Skin of body (tissue), 2 donors: ENCODE data around the gene IL10. TPM values are rescaled to one million over a fixed set of nuclear protein-coding genes. Genes with fewer than 3 reads are reported as not detected.

Experiments used
- DNase-seq: peaks from one replicate; lab custom pipeline; 2025; lab: John Stamatoyannopoulos, UW
- total RNA-seq: library from RNA; depleted of rRNA; stranded (reverse); fragments of >200 nt; gene quantifications from one replicate; pipeline ENCODE4 v1.2.3, GENCODE V29; 2014

Gene IL10
- 1.4 TPM for total RNA-seq

DNA sequence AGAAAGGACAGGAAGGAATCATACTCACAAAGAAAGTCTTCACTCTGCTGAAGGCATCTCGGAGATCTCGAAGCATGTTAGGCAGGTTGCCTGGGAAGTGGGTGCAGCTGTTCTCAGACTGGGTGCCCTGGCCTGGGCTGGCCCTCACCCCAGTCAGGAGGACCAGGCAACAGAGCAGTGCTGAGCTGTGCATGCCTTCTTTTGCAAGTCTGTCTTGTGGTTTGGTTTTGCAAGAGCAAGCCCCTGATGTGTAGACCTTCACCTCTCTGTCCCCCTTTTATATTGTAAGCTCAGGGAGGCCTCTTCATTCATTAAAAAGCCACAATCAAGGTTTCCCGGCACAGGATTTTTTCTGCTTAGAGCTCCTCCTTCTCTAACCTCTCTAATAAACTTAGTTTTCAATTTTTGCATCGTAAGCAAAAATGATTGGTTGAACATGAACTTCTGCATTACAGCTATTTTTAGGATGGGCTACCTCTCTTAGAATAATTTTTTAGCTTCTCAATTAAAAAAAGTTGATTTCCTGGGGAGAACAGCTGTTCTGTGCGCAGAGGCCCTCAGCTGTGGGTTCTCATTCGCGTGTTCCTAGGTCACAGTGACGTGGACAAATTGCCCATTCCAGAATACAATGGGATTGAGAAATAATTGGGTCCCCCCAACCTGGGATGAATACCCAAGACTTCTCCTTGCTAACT is at the start of gene IL10:
TSS of gene IL10 (minus strand) at position 252 of the 695 bp plus-strand sequence. CDS start at position 193, 59 bp downstream.
- DNase-seq = no peak

DNA sequence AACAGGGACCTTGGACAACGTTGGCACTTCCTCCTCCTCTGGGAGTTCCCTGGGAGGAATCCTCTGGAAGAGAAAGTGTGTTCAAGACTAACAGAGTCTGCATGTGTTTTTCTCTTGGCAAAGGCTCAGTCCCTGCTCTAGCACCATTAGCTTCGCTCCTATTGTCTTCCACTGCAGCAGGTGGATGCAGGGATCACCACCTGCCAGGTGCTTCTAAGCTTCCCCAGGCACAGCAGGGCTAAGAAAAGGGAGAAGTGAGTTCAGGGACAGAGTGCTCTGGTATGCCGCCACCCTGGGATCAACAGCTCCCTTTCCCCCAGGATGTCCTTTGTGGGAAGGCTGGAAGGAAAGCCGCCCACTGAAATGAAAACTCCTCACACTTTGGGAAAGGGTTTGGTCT is 49.2 kb upstream of the IL10 start:
- no peak for DNase-seq

DNA sequence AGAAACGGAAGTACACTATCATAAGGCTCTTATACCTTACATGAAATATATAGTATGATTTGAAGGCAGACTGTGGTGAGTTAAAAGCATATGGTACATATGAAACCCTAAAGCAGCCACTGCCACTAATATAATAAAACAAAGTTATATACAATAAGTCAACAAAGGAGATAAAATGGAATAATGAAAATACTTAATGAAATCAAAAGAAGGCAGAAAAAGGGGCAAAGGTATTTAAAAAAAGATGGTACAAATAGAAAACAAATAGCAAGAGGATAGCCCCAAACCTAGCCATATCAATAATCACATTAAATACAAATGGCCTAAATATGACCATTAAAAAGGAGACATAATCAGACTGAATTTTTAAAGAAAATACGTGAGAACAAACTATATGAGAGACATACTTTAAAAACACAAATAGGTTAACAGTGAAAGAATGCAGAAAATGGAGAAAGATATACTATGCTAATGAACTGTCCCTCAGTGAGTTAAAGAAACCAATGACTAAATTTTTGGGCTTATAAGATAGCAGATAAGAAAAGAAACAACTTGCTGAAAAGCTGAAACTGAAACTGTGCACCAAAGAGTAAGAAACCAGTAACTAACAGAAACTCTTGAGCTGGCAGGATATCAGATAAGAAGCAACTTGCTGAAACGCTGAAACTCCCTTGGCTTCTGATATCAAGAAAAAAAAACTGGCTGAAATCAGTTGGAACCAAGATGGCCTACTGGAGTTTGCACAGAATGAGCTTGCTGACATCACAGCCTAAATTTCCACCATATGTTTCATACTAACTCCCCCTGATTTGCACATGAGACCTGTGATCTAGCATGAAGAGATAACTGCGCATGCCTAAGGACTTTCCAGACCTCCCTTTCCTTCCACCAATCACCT is 44.3 kb upstream of the IL10 start:
- peak; percentile 64 for DNase-seq

DNA sequence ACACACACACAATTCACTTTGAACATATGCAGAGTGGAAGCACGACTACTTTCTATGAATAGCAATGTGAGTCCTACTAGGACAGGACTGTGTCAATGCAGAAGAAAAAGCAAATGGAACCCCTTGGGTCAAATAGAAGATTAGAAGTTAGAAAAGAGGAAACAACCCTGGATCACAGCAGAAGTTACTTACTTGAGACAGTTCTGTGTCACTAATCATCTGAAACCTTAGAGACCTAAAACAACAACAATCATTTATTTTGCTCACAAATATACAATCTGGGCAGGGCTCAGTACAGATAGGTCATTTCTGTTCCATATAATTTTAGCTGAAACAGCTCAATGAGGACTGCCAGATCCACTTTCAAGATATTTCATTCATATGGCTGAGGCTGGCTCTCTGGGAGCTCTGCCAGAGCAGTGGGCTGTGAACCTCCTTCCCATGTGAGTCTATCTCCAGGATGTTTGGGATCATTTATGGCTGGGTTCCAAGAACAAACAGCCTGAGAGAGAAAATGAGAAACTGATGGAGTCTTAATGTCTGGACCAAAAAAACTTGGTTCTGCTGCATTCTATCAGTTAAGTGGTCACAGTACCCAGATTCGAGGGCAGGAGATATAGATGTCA is 42.5 kb upstream of the IL10 start:
- peak; percentile 73 for DNase-seq

DNA sequence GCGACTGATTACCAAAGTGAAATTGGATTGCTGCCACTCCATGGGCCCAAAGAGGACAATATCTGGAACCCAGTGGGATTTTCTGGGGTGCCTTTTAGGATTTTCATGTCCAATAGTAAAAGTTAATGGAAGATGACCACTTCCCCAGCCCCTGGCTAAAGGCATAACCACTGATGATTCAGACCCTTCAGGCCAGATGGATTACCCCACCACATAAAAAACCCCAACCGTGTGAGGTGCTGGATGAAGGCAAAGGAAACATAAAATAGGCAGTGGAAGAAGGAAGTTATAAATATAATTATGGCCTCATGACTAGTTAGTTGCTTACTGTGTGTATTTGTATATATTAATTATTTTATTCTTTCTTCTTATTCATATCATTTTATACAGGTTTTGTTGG is 40.2 kb upstream of the IL10 start:
- DNase-seq = no peak

DNA sequence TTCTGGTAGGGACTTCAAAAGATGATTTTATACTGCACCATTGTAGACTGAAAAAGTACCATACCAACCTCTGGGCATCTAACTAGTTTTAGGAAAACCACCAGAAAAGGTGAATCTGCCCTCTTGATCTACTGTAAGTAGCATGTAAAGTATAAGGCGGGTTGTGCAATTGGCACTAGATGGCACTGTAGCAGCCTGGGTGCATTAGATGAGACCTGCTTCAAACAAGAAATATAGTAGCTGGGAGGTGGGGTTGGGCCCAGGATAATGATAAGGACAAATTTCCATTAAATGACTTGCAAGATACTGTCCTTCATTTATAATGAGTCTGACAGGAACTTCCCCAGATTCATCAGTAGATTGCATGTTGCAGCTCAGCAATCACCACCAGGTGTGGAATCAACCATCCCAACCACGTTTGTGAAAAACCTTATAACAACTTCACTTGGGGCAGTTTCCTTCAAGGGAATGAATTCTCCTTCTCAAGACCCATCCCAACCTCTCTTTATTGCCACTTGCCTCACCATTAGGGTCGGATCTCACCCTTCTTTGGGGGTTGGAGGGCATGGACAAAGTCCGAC is 37.3 kb upstream of the IL10 start:
- no peak for DNase-seq

DNA sequence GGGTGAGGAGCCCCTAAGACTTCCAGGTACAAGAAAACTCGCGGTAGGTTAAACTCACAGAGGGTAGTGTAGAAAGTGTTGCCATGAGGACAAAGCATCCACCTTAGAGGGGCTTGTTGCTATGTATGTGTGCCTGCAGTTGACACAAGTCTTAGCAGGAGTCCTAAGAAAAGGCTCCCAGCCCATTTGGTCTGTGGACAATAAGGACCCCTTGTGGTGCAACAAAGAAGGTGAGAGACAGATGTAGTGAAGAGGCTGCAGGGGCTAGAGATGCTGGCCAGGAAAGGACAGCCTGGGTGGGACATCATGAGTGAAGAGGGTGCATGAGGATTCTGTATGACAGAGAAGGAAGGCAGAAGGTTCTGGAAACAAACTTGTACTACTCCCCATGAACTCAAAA is 36.3 kb upstream of the IL10 start:
- DNase-seq = no peak

DNA sequence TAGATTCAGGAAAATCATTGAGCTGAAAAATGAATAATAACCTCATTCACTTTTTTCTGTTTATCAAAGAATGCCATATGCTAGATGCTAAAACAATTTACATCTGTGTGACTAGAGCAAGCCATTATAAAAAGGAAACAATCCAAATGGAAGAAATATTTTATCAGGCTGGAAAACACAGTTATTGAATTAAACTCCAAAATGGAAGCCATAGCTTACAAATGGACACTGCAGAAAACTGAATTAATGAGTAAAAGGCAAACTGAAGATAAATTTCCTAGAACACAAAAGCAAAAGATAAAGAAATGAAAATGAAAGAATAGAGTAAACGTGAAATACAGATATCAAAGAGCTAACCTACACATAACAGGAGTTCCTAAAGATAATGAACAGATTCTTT is 33.1 kb upstream of the IL10 start:
- no peak for DNase-seq

DNA sequence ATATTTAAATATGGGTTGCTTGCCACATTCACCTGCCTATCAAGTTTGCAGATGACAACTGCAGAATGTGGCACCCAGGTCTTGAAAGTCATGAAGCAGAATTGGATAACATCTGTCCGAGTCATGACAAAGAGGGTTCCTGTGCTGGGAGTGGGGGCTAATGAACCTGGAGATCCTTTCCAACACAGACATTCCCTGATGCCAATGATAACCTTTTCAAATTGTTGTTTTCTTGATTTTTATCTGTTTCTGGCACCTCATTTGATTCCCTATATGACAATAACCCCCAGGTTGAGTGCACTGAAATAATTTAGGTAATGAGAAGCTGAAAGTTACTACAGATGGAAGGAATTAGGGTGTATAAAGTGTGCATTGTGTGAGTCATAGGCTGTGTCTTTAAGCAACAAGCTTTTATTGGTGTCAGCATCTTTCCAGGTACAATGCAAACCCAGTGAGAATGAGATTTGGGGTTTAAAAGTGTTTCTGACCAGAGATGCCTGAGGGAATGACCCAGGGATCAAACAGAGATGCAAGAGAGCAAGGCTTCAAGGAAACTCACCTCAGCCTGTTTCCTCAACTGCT is 32.0 kb upstream of the IL10 start:
- no peak for DNase-seq

DNA sequence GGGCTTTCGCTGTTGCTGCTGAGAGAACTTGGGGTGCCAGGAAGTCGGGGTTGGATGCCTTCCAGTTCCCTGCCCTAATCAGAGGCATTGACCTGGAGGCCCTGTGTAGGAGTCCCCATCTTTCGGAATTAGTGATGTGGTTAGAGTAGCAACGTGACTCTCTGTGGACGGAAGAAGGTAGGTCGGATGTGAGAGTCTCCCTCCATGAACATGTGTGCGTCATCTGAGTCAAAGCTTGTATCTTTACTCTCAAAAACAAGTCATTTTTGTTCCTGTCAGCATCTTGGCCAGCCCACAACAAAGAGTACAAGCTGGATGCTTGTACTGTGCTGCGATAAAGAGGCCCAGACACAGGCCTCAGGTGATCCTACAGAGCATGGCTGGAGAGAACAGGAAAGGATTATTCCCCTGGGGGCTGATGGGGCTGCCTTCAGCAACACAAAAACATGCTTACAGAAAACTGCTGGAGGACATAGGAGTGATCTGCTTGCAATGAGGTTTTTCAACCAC is 31.0 kb upstream of the IL10 start:
- no peak for DNase-seq

DNA sequence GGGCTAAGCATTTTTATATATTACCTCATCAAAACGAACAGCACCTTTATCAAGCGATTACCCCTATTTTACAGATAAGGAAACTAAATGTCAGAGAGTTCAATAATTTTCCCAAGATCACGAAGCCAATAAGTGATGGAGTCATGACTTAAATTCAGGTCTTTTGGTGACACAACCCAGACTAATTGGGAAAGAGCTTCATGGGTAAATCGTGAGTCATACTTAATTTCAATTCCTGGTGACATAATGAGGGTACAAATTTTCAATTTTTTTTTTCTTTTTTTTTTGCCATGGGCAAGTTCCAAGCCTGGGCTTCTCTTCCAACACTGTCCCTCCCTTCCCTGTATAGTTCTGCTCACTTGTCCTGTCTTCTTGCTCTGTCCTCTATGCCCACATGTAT is 30.1 kb upstream of the IL10 start:
- DNase-seq = no peak

DNA sequence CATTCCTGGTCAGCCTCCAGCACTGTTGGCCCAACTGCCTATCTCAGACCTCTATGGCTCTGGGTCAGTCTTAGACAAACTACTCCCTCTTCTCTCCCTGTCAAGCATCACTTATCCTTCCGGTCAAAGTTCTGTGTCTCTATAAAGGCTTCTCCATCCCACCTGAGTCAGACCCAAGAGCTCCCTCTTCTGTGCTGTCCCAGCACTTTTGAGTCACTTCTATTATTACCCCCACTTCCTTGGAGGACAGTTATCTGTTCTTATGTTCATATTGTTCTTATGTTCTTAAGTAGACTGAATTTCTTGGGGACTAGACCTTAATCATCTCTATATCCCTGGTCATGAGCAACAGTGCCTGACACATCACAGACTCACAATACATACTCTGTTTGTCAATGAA is 29.2 kb upstream of the IL10 start:
- DNase-seq = no peak

DNA sequence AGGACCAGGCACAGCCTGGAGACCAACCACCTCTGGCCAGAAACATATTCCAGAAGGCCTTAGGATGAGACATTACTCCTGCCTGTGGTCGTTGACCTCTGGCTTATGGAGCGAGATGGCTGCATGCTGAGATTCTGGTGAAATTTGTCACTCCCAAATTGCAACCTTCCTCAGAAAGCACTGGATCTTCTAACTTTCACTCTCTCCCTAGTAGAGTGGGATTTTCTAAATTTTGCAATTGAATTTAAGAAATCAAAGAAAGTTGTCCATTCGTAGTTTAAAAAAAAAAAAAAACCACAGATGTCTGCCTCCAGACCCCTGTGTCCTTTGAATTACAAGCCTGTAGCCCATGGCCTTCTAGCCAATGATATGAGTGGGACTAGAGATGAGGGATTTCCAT is 28.6 kb upstream of the IL10 start:
- no peak for DNase-seq

DNA sequence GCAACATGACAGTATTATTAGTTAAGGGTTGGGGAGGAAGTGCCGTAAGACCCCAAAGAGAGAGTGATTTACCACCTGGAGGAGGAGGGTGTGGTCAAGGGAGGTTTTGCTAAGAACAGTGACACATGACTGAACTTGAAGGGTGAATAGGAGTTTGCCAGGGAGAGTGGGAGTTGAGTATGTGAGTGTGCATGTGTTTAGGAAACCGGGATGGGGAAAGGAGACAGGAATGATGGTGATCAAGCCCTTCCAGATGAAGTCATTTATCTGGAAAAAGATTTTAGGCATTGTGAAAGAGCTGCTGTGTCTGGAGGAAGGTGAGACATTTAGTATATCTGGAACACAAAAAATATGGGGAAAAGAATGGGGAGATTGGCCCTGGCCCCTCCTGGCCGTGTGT is 28.1 kb upstream of the IL10 start:
- no peak for DNase-seq

DNA sequence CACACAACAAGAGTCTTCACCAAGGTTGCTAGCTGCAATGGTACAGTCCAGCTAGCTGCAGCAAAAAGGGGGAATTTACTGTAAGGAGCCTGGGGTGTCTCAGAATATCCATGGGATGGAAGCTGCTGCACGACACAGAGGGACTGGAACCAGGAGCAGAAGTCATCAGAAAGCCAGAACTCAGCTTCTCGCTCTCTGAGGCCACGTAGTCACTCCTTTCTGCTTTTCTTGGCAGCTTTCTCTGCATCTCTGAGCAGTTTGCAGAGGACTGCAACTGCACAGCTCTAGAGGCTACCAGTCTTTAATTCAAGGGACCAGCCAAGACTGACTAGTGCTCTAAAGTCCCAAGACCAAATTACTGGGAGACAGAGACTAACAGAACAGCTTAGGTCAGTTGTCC is 27.0 kb upstream of the IL10 start:
- DNase-seq = no peak

DNA sequence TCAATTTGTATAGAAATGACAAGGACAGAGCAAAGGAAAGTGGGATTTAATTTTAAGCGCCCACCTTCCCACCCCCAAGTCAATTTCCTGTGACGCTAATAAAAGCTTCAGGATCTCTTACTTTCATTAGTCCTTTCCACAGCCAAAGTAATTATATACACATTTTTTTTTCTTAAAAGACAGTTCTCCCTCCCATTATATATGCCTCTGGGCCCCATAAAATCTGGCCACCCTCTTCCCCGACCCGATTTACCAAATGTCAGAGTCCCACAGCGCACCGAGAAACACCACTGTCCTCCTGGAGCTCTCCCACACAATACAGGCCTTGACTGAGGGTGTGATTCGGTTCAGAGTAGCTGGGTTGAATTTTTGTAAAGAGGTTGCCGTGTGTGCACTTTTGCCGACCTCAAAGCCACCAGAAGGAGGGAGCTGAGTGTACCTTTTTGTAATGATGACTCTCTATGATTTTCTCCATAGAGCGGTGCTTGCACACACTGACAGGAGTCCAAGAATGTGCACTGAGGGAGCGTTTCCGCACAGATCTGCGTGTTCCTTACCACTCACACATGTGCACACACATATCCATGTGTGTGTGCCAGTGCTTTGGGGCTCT is 26.2 kb upstream of the IL10 start:
- no peak for DNase-seq

DNA sequence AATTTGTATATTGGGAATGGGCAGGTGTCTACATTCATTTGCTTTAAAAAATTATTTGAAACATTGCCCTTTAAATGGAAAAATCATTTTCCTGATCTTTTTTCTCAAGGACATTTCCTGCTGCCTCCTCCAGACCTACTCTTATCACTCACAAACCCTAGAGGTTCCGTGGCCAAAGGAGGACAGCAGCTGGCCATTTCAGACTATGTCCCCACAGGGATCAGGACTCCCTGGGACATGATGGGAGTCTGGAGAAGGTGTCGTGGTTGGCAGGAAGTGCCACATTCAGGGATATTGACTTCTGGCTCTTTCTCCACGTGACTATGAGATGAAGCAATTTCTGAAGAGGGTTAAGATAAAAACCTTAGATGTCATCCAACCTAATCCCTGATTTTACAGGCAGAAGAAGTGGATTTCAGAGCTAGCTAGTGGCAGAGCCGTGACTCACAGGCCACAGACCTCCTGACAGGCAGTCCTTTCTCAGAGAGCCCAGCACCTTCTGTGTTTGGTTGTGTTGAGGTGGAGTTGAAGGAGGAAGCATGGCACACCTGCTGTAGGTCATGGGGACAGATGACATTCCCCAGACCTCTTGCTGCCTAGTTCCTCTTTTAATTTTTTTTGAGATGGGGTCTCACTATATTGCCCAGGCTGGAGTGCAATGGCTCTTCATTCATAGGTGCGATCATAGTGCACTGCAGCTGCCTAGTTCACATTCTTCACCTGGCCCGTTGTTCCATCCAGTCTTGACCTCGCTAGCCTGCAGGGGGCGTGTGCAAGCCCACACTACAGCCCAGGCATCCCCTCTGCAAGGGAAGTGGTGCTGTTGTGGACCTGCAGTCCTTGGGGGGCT is 25.5 kb upstream of the IL10 start:
- DNase-seq = no peak

DNA sequence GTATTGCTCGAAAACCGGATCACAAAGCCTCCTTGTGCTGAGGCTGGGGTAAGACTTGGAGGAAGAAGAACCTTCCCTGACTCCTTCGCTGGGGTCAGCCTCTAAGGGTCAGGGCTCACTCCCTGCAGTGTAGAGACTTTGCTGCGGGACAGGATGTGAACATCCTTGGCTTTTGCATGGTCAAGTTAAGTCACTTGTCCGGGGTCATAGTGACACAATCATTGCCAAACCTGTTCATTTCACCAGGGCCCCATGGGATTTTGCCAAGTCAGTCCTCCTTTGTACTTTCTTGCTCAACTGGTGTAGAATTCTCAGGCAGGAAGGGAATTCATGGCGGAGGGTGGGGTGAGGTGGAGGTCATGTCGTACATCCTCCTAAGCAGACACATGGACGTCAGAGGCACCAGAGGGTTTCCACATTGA is 24.7 kb upstream of the IL10 start:
- DNase-seq = no peak

DNA sequence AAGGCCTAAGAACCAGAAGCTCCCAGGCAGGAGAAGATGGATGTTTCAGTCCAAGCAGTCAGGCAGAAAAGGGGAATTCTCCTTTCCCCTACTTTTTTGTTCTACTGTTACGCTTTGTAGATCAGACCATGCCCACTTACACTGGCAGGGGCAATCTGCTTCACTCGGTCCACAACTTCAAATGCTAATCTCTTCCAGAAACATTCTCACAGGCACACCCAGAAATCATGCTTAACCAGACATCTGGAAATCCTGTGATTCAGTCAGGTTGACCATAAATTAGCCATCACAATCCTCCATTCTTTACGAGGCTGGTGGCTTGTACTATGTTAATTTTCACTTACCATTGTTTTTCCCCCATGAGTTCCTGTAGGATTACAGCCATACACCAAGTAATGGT is 23.8 kb upstream of the IL10 start:
- no peak for DNase-seq

DNA sequence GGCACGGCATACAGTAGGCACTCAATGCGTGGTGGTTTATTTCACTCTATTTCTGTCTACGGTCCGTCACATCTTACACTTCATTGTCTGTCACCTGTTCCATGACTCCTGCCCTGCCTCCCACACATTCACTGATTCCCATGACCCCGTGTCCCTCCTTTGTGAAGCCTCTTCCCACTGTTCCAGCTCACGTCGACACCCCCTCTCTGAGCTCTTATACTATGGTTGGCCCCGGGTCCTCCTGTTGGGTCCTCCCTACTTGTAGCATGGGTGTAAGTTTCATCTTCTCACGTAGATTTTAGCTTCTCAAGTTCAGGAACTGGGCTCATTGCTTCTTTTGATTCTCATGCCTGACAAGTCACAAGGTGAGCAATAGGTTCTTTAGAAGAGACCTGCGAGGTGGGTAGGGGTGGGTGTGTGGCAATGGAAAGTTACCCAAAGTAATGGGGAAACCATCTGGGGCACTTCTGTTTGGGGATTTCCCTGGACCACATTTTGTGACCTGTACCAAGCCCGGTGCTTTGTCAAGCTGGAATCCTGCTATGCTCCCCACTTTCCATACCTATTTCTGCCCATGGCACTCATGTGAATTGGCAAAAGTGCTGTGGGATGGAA is 22.1 kb upstream of the IL10 start:
- no peak for DNase-seq
